Ovary (tissue), 3 donors: Measurements from ENCODE around the gene ZNF326.

Source experiments
- CTCF ChIP-seq, 3 donors: fragments of 450-650 bp in 2 of 3; fragments of 200-600 bp in 1 of 3; IDR thresholded peaks; one replicate each; pipeline versions ENCODE4 v1.5.1 to v1.8.0; 2016 to 2022; ENCODE audit warnings: antibody characterized with exemption in 3 of 3, mild to moderate bottlenecking in 1 of 3
- POLR2A ChIP-seq: fragments of 450-650 bp; IDR thresholded peaks from one replicate; pipeline ENCODE4 v1.6.1; 2017; ENCODE audit warnings: antibody characterized with exemption, mild to moderate bottlenecking, moderate library complexity
- donor health status: DM: no; HTN: no; CAD: no.

- TF ChIP-seq CTCF (IDR thresholded peaks at IDR 0.05) (no peak), POLR2A (no peak)
These were observed 22.9 kb upstream of the ZNF326 start for GRCh38 chr1:89972024-89972423.
